NCI-H1092 treated with DMSO at 0.1 percent for 48 hours (cell line): ENCODE data around the gene RAI14.

ENCODE experiments used
- DNase-seq: peaks from one replicate; lab custom pipeline; 2025; lab: John Stamatoyannopoulos, UW

The RAI14 gene

DNA sequence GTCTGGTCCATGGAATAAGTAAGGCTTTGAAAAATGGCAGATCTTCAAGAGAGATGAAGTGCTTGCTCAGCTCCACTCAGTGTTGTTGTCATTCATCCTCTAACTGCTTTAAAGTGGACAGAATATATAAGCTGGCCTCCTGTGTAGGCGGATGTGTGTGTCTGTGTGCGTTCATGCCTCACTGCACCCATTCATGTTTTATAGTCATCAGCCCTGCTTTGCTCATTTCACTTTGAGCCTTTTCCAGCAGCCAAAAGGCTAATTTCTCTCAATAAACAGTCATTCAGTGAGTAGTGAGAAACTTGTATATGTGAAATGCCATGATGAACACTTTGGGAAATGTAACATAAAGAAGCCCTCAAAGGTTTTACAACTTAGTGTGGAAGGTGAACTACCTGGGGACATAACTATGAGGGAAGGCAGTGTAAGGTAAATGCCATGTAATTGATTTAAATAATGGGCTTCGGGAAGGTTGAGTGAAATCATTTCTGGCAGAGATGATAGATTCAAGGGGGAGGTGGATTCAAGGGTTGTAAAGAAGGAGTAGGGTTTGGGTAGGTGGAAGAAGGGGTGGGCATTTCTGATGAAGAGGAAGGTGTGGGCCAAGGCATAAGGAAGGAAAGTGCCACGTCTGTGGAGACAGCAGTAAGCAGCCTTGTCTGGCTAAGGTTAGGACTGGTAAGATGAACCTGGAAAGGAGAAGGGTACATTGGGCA lies 198.5 kb downstream of the RAI14 start:
- DNase-seq: peak; percentile 94

DNA sequence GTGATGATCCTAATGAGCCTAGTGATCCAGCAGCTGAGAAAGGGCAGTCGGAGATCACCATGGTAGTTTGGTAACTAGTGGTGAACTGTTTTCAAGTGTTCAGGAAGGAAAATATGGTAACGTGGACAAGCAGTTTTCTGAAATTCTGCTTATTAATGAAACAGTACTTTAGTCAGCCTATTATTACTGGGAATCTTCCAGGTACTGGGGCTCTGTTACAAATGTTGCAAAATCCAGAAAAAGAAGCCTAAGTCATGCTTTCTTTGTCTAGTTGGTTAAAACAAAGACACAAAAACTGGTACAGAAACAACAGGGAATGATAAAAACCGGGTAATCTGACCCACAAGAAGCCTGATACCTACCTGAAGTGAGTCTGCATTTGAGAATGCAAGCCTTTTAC lies 201.0 kb downstream of the RAI14 start:
- no peak for DNase-seq

DNA sequence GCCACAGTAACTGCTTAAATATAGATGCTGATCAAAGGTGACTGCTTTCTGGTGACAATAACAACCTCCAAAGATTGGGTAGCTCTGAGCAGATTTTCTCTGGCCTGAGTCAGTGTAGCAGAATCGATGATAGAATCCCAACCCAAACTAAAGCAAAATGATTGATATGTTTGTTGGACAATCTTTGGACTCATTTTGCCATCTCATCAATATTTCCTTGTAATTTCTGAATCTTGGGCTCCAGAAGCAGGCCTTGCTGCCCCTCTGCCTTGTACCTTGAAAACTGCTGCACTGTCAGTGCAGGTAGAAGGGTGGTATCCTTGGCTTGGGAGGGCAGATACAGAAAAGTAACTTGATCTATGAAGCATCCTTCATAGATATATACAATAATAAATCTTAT lies 201.8 kb downstream of the RAI14 start:
- DNase-seq: no peak

DNA sequence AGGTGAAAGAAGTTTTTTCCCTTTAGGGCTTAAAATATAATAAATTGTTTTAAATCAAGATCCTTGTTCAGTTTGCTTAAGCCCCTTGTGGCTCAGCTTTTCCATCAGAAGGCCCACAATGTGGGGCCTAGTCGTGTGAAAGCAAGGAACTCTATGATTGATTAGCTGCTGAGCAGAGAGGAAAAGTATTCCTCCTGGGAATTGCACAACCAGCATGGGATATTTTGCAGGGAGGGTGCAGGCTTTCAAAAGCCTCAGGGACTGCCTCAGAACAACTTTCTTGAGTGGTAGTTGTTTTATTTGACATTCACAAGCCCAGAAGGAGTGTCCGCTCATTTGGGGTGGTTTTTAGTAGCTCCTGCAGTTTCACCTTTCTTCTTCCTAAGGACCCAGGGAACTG lies 202.7 kb downstream of the RAI14 start:
- DNase-seq: no peak

DNA sequence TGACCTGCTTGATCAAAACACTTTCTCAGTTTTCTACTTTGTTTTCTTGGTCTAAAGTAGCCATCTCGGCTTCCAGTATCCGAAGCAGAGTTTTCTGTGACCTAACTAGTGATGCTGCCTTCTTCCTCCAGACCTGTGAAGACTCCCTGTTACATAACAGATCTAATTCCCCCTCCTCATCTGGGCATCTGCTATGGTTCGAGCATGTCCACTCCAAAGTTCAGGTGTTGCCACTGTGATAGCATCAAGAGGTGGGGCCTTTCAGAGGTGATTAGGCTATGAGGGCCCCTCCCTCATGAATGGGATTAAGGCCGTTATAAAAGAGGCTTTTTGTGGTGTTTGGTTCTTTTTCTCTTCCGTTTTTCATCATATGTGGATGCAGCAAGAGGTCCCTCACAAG lies 203.1 kb downstream of the RAI14 start:
- DNase-seq: no peak

DNA sequence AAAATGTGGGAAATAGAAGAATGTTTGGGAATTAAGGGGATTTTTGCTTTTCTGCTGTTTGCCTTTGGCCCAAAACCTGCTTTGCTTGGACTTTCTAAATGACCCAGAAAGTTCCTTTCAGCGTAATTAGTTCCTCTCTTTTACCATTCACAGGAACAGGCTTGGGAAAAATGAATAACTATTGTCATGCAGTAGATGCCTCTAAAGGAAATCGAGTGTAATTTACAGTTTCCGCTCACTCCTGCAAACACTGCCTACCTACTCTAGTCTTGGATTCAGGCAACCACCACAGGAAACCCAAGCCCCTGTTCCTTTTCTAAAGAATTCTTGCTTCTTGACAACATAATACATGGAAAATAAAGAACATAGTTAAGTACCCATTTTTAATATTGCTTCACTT lies 207.8 kb downstream of the RAI14 start:
- DNase-seq: no peak

DNA sequence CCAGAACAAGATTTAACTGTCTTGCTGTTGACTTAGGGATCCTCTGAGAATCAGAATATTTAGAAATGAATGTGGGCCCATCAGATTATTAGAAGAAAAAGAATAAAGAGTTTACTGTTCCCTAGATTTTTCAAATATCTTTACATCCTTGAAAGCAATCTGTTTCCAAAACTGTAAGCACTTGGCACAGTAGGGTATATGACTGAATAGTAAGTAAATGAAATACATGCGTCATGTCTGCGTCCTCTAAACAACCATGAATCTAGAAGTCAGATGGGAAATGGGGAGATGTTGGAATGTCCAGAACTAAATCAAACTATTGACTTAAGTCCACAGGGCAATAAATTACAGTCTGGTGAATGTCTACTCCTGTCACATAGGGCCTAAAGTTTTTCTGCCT lies 209.0 kb downstream of the RAI14 start:
- no peak for DNase-seq

DNA sequence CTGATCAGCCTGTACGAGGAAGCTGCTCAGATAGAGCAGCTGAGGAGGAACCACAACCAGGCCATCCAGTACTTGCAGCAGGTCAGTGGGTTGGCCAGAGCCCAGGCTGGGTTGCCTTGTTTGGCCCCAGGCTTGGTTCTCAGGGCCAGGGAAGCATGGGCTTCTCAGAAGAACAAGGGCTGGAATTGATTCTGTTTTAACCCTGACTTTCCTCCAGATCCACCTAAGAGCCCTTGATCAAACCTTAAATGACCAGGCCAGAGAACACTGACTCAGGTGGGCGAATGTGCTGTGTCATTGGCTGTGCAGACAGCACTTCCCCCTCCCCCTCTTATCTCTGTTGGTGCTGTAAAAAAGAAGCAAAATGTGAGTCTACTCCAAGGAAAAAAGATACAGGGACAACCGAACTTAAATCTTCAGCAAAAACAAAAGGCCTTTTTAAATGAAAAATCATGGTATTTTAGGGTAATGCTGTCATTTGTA lies 210.9 kb downstream of the RAI14 start:
- DNase-seq: no peak

DNA sequence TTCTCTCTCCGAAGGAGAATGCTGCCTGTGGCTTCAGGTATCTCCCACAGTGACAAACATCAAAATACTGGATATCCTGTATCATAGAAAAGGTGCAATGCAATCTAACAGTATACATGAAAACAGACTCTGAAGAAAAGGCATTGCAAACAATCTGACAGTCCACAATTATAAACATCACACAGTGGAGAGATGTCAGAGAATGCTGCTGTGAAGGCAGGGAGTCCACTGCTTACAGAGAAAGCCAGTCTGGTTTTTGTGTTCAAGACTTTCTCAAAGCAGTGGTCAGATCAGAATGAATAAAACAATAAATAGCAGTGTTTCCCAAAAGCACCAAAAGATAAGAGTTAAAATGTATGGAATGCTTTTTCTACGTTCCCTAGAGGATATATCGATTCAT lies 211.5 kb downstream of the RAI14 start:
- DNase-seq: no peak

DNA sequence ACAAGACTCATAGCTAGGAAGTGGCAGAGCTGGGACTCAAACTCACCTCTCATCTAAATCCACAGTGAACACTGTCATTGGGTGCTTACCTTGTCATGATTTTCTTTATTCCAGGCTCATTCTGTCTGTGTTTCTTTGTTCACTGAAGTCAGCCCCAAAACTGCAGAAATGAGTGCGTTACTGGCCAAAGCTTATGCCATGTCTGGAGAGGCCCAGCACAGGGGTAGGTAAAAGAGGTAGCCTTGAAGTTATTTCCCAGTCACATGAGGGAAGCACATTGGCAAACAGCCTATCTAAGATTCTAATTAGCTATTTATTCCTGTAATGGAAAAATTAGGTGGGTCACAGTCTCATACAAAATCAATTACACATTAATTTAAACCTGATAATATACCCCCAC lies 212.7 kb downstream of the RAI14 start:
- DNase-seq: no peak

DNA sequence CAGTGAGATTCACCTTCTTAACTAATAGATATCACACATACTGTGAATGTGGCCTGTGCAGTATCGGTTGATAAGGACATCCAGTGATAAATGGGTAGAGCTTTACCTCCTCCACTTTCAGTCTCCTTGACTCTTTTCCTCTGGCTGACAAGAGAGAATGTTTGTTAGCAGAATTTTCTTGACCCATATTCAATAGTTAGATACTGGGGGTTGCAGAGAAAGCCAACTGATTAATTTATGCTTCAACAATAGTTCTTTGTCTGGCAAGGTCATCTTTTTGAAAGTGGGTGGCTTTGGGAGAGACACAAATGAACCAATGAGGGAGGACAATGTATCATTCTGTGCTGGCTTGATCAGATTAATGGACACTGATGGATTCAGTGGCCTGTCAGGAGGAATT lies 213.1 kb downstream of the RAI14 start:
- no peak for DNase-seq

DNA sequence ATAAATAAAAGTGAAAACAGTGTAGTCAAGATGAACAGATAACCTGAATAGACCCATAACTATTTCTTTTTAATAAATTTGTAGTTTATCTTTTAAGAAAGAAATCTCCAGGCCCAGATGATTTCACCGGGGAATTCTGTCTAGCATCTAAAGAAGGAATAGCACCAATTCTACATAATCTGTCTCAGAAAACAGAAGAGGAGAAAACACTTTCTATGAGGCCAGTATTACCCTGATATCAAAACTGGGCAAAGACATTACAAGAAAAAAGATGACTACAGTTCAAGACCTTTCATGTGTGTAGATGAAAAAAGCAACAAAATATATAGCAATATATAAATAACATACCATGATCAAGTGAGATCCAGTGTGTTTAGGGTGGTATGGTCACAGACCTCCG lies 214.3 kb downstream of the RAI14 start:
- no peak for DNase-seq

DNA sequence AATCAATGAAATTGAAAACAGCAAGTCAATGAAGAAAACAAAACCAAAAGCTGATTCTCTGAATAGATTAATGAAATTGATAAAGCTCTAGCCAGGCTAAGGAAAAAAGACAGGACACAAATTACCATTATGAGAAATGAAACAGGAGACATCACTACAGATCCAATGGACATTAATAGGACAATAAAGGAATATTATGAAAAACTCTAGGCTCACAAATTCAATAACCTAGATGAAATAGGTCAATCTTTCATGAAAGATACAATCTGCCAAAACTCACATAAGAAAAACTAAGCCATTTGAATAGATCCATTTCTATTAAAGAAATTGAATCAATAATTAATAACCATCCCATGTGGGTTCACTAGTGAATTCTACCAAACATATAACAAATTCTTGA lies 220.1 kb downstream of the RAI14 start:
- DNase-seq: no peak

DNA sequence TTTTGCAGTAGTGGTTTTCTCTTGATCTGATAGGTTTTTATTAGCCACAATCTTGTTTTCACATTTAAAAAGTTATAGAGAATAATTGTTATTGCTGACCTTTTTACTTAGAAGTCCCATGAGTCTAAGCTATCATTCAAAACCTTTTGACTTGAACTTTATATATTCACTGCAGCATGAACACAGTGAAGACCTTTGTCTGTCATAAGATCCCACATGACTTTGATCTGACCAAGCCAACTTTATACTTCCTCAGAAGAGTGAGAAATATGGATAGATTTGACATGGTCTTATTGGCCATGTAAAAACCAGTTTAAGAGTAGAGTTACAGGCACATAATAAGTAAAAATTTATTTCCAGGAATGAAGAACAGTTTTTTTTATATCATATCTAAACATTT lies 225.1 kb downstream of the RAI14 start:
- no peak for DNase-seq
